OCI-LY1 (cell line): ENCODE results near the gene ADSL.

Experiments
- CTCF ChIP-seq: fragments of 200-600 bp; sonication (generic), shearing (Covaris generic); IDR thresholded peaks from 2 replicates; pipeline ENCODE4 v1.5.1; 2017; ENCODE audit warnings: mild to moderate bottlenecking, antibody characterized with exemption, low read length, moderate library complexity, mixed read lengths
- EZH2 ChIP-seq: fragments of 200-600 bp; sonication (generic), shearing (Covaris generic); IDR thresholded peaks from 2 replicates; pipeline ENCODE4 v1.8.0; 2017; ENCODE audit warnings: borderline replicate concordance, mixed run types, mild to moderate bottlenecking, antibody characterized with exemption, low read length, moderate library complexity, mixed read lengths

DNA sequence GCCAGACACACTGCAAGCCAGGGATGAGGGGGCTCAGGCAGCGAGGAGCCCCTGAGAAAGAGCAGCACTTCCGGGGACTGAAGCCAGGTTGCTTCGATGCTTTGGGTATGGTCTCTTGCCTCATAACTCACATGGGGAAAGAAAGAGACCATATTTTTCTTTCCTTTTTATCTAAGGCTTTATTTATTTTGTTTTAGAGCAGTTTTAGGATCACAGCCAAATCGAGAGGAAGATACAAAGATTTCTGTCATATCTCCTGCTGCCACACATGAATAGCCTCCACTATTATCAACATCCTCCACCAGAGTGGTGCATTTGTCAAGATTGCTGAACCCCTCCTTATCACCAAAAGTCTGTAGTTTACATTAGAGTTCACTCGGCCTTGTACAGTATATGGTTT is 24.3 kb upstream of the ADSL start:
- no peak for TF ChIP-seq CTCF
- no peak for TF ChIP-seq EZH2
